HepG2 (cell line): Measurements from ENCODE around the gene OR10P1. TPM values are rescaled to one million over a fixed set of nuclear protein-coding genes. Genes with fewer than 3 reads are reported as not detected.

Experiments used
- EED ChIP-seq: sonication (generic); formaldehyde crosslinking; IDR thresholded peaks from 2 replicates; pipeline ENCODE4 v1.5.0; 2020; ENCODE audit warnings: mild to moderate bottlenecking, missing genetic modification reagents
- FOSL2 ChIP-seq: sonication (generic); formaldehyde crosslinking; IDR thresholded peaks from 2 replicates; pipeline ENCODE4 v1.4.0; 2020; ENCODE audit warnings: missing genetic modification reagents
- FOXC1 ChIP-seq: sonication (generic); formaldehyde crosslinking; IDR thresholded peaks from 2 replicates; pipeline ENCODE4 v1.8.0; 2022; ENCODE audit warnings: mild to moderate bottlenecking, missing genetic modification reagents, borderline replicate concordance
- HNF1A ChIP-seq, 2 experiments: sonication (generic) in 1 of 2; formaldehyde crosslinking in 1 of 2; IDR thresholded peaks; 2 replicates each; pipeline versions ENCODE4 v1.4.0 to v1.6.1; 2016 to 2020; ENCODE audit warnings: borderline replicate concordance in 1 of 2, low read depth in 1 of 2, mild to moderate bottlenecking in 1 of 2, missing genetic modification reagents in 1 of 2
- KDM4B ChIP-seq: sonication (generic); formaldehyde crosslinking; IDR thresholded peaks from 2 replicates; pipeline ENCODE4 v1.4.0; 2020; ENCODE audit warnings: missing genetic modification reagents
- KLF13 ChIP-seq: sonication (generic); formaldehyde crosslinking; IDR thresholded peaks from 2 replicates; pipeline ENCODE4 v1.4.0; 2020; ENCODE audit warnings: mild to moderate bottlenecking, missing genetic modification reagents
- KLF6 ChIP-seq: IDR thresholded peaks from 2 replicates; pipeline ENCODE4 v1.8.0; 2016; ENCODE audit warnings: missing biosample characterization, missing genetic modification reagents
- MBNL3 ChIP-seq: fragments of 250-450 bp; sonication (Bioruptor Pico); conservative IDR thresholded peaks from 2 replicates; pipeline ENCODE4 v1.8.0; 2022; ENCODE audit warnings: mild to moderate bottlenecking, inconsistent platforms
- MTF2 ChIP-seq: sonication (generic); formaldehyde crosslinking; IDR thresholded peaks from 2 replicates; pipeline ENCODE4 v1.5.0; 2020; ENCODE audit warnings: missing genetic modification reagents, borderline replicate concordance
- NR2F1 ChIP-seq, 2 experiments: fragments of 450-650 bp in 1 of 2; formaldehyde crosslinking in 1 of 2; IDR thresholded peaks; 2 replicates each; pipeline versions ENCODE4 v1.5.0 to v1.6.1; 2016 to 2020; ENCODE audit warnings: mild to moderate bottlenecking in 1 of 2, missing compliant biosample characterization in 1 of 2, missing genetic modification reagents in 1 of 2, moderate library complexity in 1 of 2
- SALL1 ChIP-seq: sonication (generic); formaldehyde crosslinking; IDR thresholded peaks from 2 replicates; pipeline ENCODE4 v1.8.0; 2022; ENCODE audit warnings: mild to moderate bottlenecking, missing genetic modification reagents
- SP4 ChIP-seq: sonication (generic); formaldehyde crosslinking; IDR thresholded peaks from 2 replicates; pipeline ENCODE4 v1.8.1; 2023; ENCODE audit warnings: mild to moderate bottlenecking, missing genetic modification reagents
- TMF1 ChIP-seq: sonication (generic); formaldehyde crosslinking; IDR thresholded peaks from 2 replicates; pipeline ENCODE4 v1.8.1; 2022; ENCODE audit warnings: low read depth, missing genetic modification reagents
- ZMYM3 ChIP-seq: sonication (generic); formaldehyde crosslinking; IDR thresholded peaks from 2 replicates; pipeline ENCODE4 v1.5.1; 2020; ENCODE audit warnings: mild to moderate bottlenecking, missing genetic modification reagents
- ZNF333 ChIP-seq: sonication (generic); formaldehyde crosslinking; IDR thresholded peaks from 2 replicates; pipeline ENCODE4 v1.4.0; 2020; ENCODE audit warnings: mild to moderate bottlenecking, missing genetic modification reagents, borderline replicate concordance
- ZNF484 ChIP-seq: sonication (generic); formaldehyde crosslinking; IDR thresholded peaks from 2 replicates; pipeline ENCODE4 v1.5.1; 2020; ENCODE audit warnings: mild to moderate bottlenecking, low read depth, missing genetic modification reagents, borderline replicate concordance
- ZNF670 ChIP-seq: sonication (generic); formaldehyde crosslinking; IDR thresholded peaks from 2 replicates; pipeline ENCODE4 v1.8.0; 2022; ENCODE audit warnings: mild to moderate bottlenecking, missing genetic modification reagents, borderline replicate concordance
- ZNF816 ChIP-seq: sonication (generic); formaldehyde crosslinking; IDR thresholded peaks from 2 replicates; pipeline ENCODE4 v1.8.0; 2022; ENCODE audit warnings: missing genetic modification reagents, mild to moderate bottlenecking, borderline replicate concordance
- polyA plus RNA-seq, 8 experiments: library from polyadenylated mRNA; depleted of rRNA in 3 of 8; stranded (reverse) in 7 of 8; unstranded in 1 of 8; fragments of >200 nt; fragmentation: Illumina TruSeq in 4 of 8; extraction: Trizol in 4 of 8; gene quantifications; 2 replicates each; pipeline versions ENCODE4 v1.2.1 to v1.2.3, GENCODE V29; 2011 to 2016; ENCODE audit warnings: low read depth in 4 of 8, missing spikeins in 1 of 8, mixed read lengths in 1 of 8; ENCODE audit not compliant: insufficient read depth in 1 of 8
- total RNA-seq, 5 experiments: library from RNA; depleted of rRNA; stranded (reverse); fragments of >200 nt; fragmentation: Illumina TruSeq; extraction: Trizol; gene quantifications; 2 replicates each; pipeline ENCODE4 v1.2.3, GENCODE V29; 2016; ENCODE audit warnings: low read depth in 1 of 5
- TF ChIP-seq, protein P1 (sequence below): sonication (generic); formaldehyde crosslinking; IDR thresholded peaks from 2 replicates; pipeline ENCODE4 v1.8.0; 2023; ENCODE audit warnings: mild to moderate bottlenecking, missing genetic modification reagents
- TF ChIP-seq, protein P2 (sequence below): sonication (generic); formaldehyde crosslinking; IDR thresholded peaks from 2 replicates; pipeline ENCODE4 v1.8.0; 2022; ENCODE audit warnings: missing genetic modification reagents, low read depth, mild to moderate bottlenecking, borderline replicate concordance
- TF ChIP-seq, protein P3 (sequence below): sonication (generic); formaldehyde crosslinking; IDR thresholded peaks from 2 replicates; pipeline ENCODE4 v1.5.0; 2020; ENCODE audit warnings: missing genetic modification reagents

OR10P1 gene
- total and polyA plus RNA-seq, 2 of the 13 experiments (the other 11 are each of a cell fraction or from before 2014, with no cell fraction given): not detected

DNA sequence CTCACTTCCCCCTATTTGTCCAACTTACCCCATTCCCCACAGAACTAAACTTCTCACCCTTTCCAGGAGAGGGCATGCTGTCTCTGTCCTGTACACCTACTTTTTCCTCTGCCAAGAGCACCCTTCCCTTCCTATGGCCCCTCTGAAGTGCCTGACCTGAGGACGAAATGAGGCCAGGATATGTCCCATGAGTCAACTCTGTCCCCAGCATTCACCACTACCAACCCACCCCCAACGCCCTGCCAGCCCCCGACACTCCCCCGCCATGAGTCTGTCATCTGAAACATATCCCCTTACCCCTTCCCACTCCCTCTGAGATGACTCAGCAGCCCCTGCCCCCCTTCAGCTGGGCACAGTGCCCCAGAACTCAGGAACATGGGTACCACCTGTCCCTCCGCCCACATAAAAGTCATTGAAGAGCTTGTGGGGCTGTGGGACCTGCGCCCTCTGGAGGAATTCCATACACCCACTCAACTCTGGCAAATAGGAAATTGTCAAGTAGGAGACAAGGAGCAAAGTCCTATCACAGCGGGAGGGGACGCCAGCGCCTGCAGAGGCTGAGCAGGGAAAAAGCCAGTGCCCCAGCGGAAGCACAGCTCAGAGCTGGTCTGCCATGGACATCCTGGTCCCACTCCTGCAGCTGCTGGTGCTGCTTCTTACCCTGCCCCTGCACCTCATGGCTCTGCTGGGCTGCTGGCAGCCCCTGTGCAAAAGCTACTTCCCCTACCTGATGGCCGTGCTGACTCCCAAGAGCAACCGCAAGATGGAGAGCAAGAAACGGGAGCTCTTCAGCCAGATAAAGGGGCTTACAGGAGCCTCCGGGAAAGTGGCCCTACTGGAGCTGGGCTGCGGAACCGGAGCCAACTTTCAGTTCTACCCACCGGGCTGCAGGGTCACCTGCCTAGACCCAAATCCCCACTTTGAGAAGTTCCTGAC is 44.7 kb downstream of the OR10P1 start (continued):
- TF ChIP-seq, protein P1, sequence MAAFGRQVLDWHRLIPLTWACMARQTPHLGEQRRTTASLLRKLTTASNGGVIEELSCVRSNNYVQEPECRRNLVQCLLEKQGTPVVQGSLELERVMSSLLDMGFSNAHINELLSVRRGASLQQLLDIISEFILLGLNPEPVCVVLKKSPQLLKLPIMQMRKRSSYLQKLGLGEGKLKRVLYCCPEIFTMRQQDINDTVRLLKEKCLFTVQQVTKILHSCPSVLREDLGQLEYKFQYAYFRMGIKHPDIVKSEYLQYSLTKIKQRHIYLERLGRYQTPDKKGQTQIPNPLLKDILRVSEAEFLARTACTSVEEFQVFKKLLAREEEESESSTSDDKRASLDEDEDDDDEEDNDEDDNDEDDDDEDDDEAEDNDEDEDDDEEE (CRISPR knock-in tag): no peak
- no peak for TF ChIP-seq KLF13 (CRISPR knock-in tag)
- TF ChIP-seq ZNF670: no peak
- peak; percentile 43; the same call in 1 of the 2 replicates for TF ChIP-seq ZMYM3 (CRISPR knock-in tag)
- TF ChIP-seq TMF1 (CRISPR knock-in tag): no peak
- TF ChIP-seq NR2F1 (CRISPR knock-in tag; IDR thresholded peaks at IDR 0.05): no peak
- 0 out of 2 replicates have a peak, but pooled peaks have one; percentile 19 for TF ChIP-seq ZNF333 (CRISPR knock-in tag)
- TF ChIP-seq MBNL3: no peak
- TF ChIP-seq SALL1 (CRISPR knock-in tag): peak; percentile 76
- TF ChIP-seq HNF1A (IDR thresholded peaks at IDR 0.05; ENCODE audit: low read depth): no peak
- no peak for TF ChIP-seq HNF1A (CRISPR knock-in tag; IDR thresholded peaks at IDR 0.05; ENCODE audit: borderline replicate concordance)
- TF ChIP-seq KDM4B: no peak
- TF ChIP-seq MTF2 (CRISPR knock-in tag): 0 out of 2 replicates have a peak, but pooled peaks have one; percentile 71
- peak; percentile 52 for TF ChIP-seq FOSL2 (CRISPR knock-in tag)
- peak; percentile 39; the same call in 1 of the 2 replicates for TF ChIP-seq KLF6 (CRISPR knock-in tag)
- TF ChIP-seq, protein P2, sequence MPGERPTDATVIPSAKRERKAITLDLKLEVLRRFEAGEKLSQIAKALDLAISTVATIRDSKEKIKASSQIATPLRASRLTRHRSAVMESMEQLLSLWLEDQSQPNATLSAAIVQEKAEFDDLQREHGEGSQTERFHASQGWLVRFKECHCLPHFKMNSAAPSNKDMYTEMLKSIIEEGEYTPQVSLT (CRISPR knock-in tag): no peak
- TF ChIP-seq EED (CRISPR knock-in tag): no peak
- no peak for TF ChIP-seq ZNF484 (CRISPR knock-in tag)
- TF ChIP-seq FOXC1 (CRISPR knock-in tag): peak; percentile 48; the same call in 1 of the 2 replicates
- TF ChIP-seq ZNF816 (CRISPR knock-in tag): peak; percentile 54; the same call in 1 of the 2 replicates
- TF ChIP-seq SP4: peak; percentile 68
- TF ChIP-seq, protein P3, sequence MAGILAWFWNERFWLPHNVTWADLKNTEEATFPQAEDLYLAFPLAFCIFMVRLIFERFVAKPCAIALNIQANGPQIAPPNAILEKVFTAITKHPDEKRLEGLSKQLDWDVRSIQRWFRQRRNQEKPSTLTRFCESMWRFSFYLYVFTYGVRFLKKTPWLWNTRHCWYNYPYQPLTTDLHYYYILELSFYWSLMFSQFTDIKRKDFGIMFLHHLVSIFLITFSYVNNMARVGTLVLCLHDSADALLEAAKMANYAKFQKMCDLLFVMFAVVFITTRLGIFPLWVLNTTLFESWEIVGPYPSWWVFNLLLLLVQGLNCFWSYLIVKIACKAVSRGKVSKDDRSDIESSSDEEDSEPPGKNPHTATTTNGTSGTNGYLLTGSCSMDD: no peak
